Mucosa of descending colon (tissue), 3 donors: ENCODE measurements around the gene ACBD4. TPM values are rescaled to one million over a fixed set of nuclear protein-coding genes. Genes with fewer than 3 reads are reported as not detected.

Source experiments
- ATAC-seq: fragments of 200-7000 bp; cut with Tn5 transposase; one replicate; pipeline ENCODE4 v1.9.1; 2020; ENCODE audit warnings: mild to moderate bottlenecking, moderate library complexity
- DNase-seq, 3 donors: peaks; one replicate each; pipeline ENCODE4 v3.0.0-alpha.2; 2020
- H3K36me3 ChIP-seq: fragments of 200-600 bp; one replicate; pipeline ENCODE4 v1.8.0; 2021; ENCODE audit warnings: low read depth, mild to moderate bottlenecking
- H3K4me1 ChIP-seq: fragments of 200-600 bp; one replicate; pipeline ENCODE4 v1.8.0; 2021; ENCODE audit warnings: low read depth, mild to moderate bottlenecking
- H3K4me3 ChIP-seq: fragments of 200-600 bp; one replicate; pipeline ENCODE4 v1.8.0; 2021; ENCODE audit warnings: mild to moderate bottlenecking
- H3K9me3 ChIP-seq: fragments of 200-600 bp; one replicate; pipeline ENCODE4 v1.8.0; 2021; ENCODE audit warnings: mild to moderate bottlenecking
- intact Hi-C, 2 donors: fragments of 100-400 bp; cut with DNase I in 1 of 2; cut with micrococcal nuclease in 1 of 2; formaldehyde crosslinking; loops; one replicate each; pipeline versions ENCODE4 v1.11.0 to v1.11.1; 2022; cut with DNase I, micrococcal nuclease
- microRNA-seq: library from miRNA; unstranded; fragments of <30 nt; microRNA quantifications from one replicate; pipeline ENCODE4, GENCODE V29; 2019
- total RNA-seq, 3 donors: library from RNA; stranded (reverse); fragmentation: NEBNext Ultra II Directional in 2 of 3; extraction: Animal tissue kit (Norgen Biotek cat#: 25700) in 2 of 3; gene quantifications; one replicate each; pipeline versions ENCODE4 v1.2.1 to v1.2.4, GENCODE V29; 2021 to 2023
- TF ChIP-seq, protein P1 (sequence below): fragments of 200-600 bp; IDR thresholded peaks from one replicate; pipeline ENCODE4 v1.8.0; 2022; ENCODE audit warnings: antibody characterized with exemption, mild to moderate bottlenecking
- donor health status: DM: no; HTN: no; CAD: no; lungs with moderate emphysema.
- donor health status: DM: no; HTN: no; CAD: no.
- donor health status: DM: no; HTN: yes; CAD: no.

ACBD4 gene
- total RNA-seq, 3 donors from 2014 or later = 18.1 to 28.7 (median 26.3) TPM

DNA sequence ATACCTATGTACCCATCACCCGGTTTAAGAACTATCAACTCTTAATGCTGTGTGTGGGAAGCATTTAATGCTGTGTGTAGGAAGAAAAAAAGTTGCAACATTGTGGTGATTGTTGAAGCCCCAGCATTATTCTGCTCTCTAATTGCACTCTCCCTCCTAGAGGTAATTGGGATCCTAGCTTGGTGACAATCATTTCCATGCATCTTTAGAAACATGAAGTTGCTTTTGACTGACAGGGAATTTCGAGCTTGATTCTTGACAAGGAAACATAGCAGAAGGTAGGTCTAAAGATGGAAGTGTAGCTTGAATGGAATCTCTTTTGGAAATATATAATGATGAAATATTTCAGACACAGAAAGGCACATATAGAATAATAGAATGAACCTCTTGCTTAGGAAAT, 53.5 kb downstream of the ACBD4 start:
- no peaks in the 10 kb centered on the region for H3K36me3 ChIP-seq
- no peaks in the 10 kb centered on the region for H3K4me1 ChIP-seq
- H3K9me3 ChIP-seq = no peaks in the 10 kb centered on the region
- H3K4me3 ChIP-seq = no peak overlapping the region
- DNase-seq (no peak), ATAC-seq (no peak)
- TF ChIP-seq, protein P1, sequence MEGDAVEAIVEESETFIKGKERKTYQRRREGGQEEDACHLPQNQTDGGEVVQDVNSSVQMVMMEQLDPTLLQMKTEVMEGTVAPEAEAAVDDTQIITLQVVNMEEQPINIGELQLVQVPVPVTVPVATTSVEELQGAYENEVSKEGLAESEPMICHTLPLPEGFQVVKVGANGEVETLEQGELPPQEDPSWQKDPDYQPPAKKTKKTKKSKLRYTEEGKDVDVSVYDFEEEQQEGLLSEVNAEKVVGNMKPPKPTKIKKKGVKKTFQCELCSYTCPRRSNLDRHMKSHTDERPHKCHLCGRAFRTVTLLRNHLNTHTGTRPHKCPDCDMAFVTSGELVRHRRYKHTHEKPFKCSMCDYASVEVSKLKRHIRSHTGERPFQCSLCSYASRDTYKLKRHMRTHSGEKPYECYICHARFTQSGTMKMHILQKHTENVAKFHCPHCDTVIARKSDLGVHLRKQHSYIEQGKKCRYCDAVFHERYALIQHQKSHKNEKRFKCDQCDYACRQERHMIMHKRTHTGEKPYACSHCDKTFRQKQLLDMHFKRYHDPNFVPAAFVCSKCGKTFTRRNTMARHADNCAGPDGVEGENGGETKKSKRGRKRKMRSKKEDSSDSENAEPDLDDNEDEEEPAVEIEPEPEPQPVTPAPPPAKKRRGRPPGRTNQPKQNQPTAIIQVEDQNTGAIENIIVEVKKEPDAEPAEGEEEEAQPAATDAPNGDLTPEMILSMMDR = no peak
- intact Hi-C loops = no loop called here

DNA sequence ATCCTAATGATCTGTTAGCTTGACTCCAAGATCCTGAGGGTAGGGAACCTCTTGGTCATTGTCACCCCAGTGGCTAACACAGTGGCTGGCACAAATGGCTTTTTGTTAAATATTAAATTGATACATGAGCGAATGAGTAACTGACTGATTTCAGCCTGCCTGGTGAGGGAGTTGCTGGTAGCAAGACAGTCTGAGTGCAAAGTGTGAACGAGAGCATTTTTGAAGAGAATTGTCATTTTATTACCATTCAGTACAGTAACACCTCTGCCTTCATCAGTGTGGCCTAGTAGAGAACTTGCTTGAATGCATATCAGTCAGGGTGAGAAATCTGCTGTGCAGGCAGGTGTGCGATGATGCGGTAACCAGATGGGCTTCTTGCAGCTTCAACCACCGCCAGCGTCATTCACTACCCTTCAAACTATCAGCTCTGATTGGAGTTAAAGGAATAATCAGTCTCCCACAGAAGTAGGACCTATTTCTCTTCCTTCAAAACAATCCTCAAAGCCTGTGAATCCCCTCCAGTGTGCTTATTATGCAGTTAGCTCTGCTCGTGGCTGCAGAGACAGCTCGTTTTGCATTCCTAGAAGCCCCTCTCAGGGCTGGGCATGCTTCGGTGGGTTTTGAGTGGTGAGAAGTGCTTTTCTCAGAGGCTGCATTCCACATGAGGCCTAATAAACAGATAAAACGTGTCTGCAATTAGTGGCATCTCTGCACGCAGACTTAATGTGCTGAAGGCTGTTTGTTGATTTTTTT, 55.2 kb downstream of the ACBD4 start:
- ATAC-seq = peak; percentile 15
- Histone ChIP-seq H3K4me1 (no peaks in the 10 kb centered on the region), H3K4me3 (no peak overlapping the region), H3K36me3 (no peaks in the 10 kb centered on the region), H3K9me3 (no peaks in the 10 kb centered on the region)
- intact Hi-C loops = loop anchor here in 1 of 2 donors (10.0 kb wide), 1 partner anchor 56 kb away; the partner anchor contains the start of genes ACBD4 and PLCD3
- no peak for DNase-seq
- TF ChIP-seq, protein P1 = no peak

Small RNA genes within 50 kb of the gene (microRNA-seq; reads per million reads assigned to microRNA genes)
- not detected for gene MIR6784

Other genes with a start within 250 kb of the ACBD4 start
- gene EFTUD2, start 236.2 kb upstream of the ACBD4 start, total RNA-seq = 10 to 100 TPM; 66.3 to 88.1 (median 82.0) TPM
- gene GFAP, start 220.2 kb upstream of the ACBD4 start, total RNA-seq = under 1 TPM in 2 of 3 donors, not detected in 1; 0.23 to 0.47 TPM
- gene KIF18B, start 187.9 kb upstream of the ACBD4 start, total RNA-seq = 10 to 100 TPM in 1 of 3 donors, 1 to 10 TPM in 2; 2.2 to 10.3 (median 4.6) TPM
- gene C1QL1, start 167.4 kb upstream of the ACBD4 start, total RNA-seq = 1 to 10 TPM in 1 of 3 donors, under 1 TPM in 2; 0.29 to 6.5 (median 0.60) TPM
- gene DCAKD, start 84.1 kb upstream of the ACBD4 start, total RNA-seq = 10 to 100 TPM; 21.6 to 29.0 (median 24.8) TPM
- 10 to 100 TPM; 47.0 to 94.0 (median 76.1) TPM for gene NMT1, start 74.4 kb upstream of the ACBD4 start, total RNA-seq
- gene PLCD3, start 3.2 kb upstream of the ACBD4 start, total RNA-seq = 100 to 1,000 TPM; 205 to 562 (median 232) TPM
- 10 to 100 TPM; 36.7 to 98.2 (median 37.0) TPM for gene HEXIM1, start 12.8 kb downstream of the ACBD4 start, total RNA-seq
- gene HEXIM2, start 26.2 kb downstream of the ACBD4 start, total RNA-seq = 1 to 10 TPM; 3.9 to 9.6 (median 4.5) TPM
- gene FMNL1, start 86.2 kb downstream of the ACBD4 start, total RNA-seq = 10 to 100 TPM in 2 of 3 donors, 1 to 10 TPM in 1; 7.4 to 18.1 (median 17.3) TPM
- under 1 TPM in 2 of 3 donors, not detected in 1; 0.19 to 0.22 TPM for gene SPATA32, start 126.4 kb downstream of the ACBD4 start, total RNA-seq
- 10 to 100 TPM; 16.6 to 27.9 (median 18.0) TPM for gene MAP3K14, start 181.3 kb downstream of the ACBD4 start, total RNA-seq